Ishikawa (cell line): Measurements from ENCODE around the gene TET3.

Experiments used
- CEBPB ChIP-seq: IDR thresholded peaks from 2 replicates; pipeline ENCODE4 v1.6.1; 2012
- NFIC ChIP-seq: IDR thresholded peaks from 2 replicates; pipeline ENCODE4 v1.6.1; 2012
- RAD21 ChIP-seq: IDR thresholded peaks from 2 replicates; pipeline ENCODE4 v1.6.1; 2012; ENCODE audit warnings: low read depth
- REST ChIP-seq: IDR thresholded peaks from 2 replicates; pipeline ENCODE4 v1.6.1; 2012; ENCODE audit warnings: low read depth, mild to moderate bottlenecking
- TAF1 ChIP-seq: IDR thresholded peaks from 2 replicates; pipeline ENCODE4 v1.6.1; 2012; ENCODE audit warnings: low read depth, mild to moderate bottlenecking
- TF ChIP-seq, protein P1 (sequence below): IDR thresholded peaks from 2 replicates; pipeline ENCODE4 v1.6.1; 2012
- TF ChIP-seq, protein P2 (sequence below): IDR thresholded peaks from 2 replicates; pipeline ENCODE4 v1.6.1; 2012

- TF ChIP-seq CEBPB (no peak), TAF1 (no peak), NFIC (no peak), RAD21 (no peak), REST (no peak)
- TF ChIP-seq, protein P1, sequence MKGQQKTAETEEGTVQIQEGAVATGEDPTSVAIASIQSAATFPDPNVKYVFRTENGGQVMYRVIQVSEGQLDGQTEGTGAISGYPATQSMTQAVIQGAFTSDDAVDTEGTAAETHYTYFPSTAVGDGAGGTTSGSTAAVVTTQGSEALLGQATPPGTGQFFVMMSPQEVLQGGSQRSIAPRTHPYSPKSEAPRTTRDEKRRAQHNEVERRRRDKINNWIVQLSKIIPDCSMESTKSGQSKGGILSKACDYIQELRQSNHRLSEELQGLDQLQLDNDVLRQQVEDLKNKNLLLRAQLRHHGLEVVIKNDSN, result no peak
- TF ChIP-seq, protein P2, sequence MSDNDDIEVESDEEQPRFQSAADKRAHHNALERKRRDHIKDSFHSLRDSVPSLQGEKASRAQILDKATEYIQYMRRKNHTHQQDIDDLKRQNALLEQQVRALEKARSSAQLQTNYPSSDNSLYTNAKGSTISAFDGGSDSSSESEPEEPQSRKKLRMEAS, result no peak
Measured at GRCh38 chr2:73972846-73973245, 11.9 kb upstream of the TET3 start.
